ENCODE results near the gene ZNF652.
"Not testable (repeated sequence)": the region's sequence is repeated elsewhere in the genome, so short reads cannot be mapped to it uniquely, and the experiment has no call there.

Gene ZNF652

GRCh38 chr17:49287481-49287880 lies 74.6 kb downstream of the ZNF652 start:
- DNase-seq = no peak
- Histone ChIP-seq H3K36me3 (replicated peaks) (no peaks in the 10 kb centered on the region), H3K27ac (no peak overlapping the region), H3K27me3 (replicated peaks) (no peaks in the 10 kb centered on the region), H3K4me3 (ENCODE audit: low read depth, low read length) (no peak overlapping the region)
- in situ Hi-C loops (cut with HindIII; ENCODE audit: low pct_ligation_motif_present, low sequenced_read_pairs) = no loop called here
- no peak for TF ChIP-seq CTCF (IDR thresholded peaks at IDR 0.05; ENCODE audit: low read depth, low read length, missing control alignments)

- in situ Hi-C loops (cut with HindIII; ENCODE audit: low pct_ligation_motif_present, low sequenced_read_pairs); H3K27me3 ChIP-seq (replicated peaks); H3K36me3 ChIP-seq (replicated peaks); H3K27ac ChIP-seq; H3K4me3 ChIP-seq (ENCODE audit: low read depth, low read length); DNase-seq: not testable (repeated sequence)
These were observed 75.6 kb downstream of the ZNF652 start for GRCh38 chr17:49286261-49286973.

- Histone ChIP-seq H3K27ac (no peak overlapping the region), H3K27me3 (replicated peaks) (no peaks in the 10 kb centered on the region)
These were observed 76.3 kb downstream of the ZNF652 start for GRCh38 chr17:49285716-49286115.

GRCh38 chr17:49280918-49281317 lies 81.1 kb downstream of the ZNF652 start:
- in situ Hi-C loops (cut with HindIII; ENCODE audit: low pct_ligation_motif_present, low sequenced_read_pairs) = no loop called here
- no peak for TF ChIP-seq CTCF (IDR thresholded peaks at IDR 0.05; ENCODE audit: low read depth, low read length, missing control alignments)
- H3K36me3 ChIP-seq (replicated peaks) = no peaks in the 10 kb centered on the region
- no peaks in the 10 kb centered on the region for H3K27me3 ChIP-seq (replicated peaks)
- no peak for DNase-seq
- no peak overlapping the region for H3K27ac ChIP-seq
- H3K4me3 ChIP-seq (ENCODE audit: low read depth, low read length) = no peak overlapping the region

More at GRCh38 chr17:49285716-49286115, 76.3 kb downstream of the ZNF652 start:
- Histone ChIP-seq H3K4me3 (ENCODE audit: low read depth, low read length) (no peak overlapping the region), H3K36me3 (replicated peaks) (no peaks in the 10 kb centered on the region)
- in situ Hi-C loops (cut with HindIII; ENCODE audit: low pct_ligation_motif_present, low sequenced_read_pairs) = no loop called here
- TF ChIP-seq CTCF (IDR thresholded peaks at IDR 0.05; ENCODE audit: low read depth, low read length, missing control alignments) = no peak
- no peak for DNase-seq

GRCh38 chr17:49280061-49280460 lies 82.0 kb downstream of the ZNF652 start:
- Histone ChIP-seq H3K27ac (no peak overlapping the region), H3K27me3 (replicated peaks) (no peaks in the 10 kb centered on the region), H3K4me3 (ENCODE audit: low read depth, low read length) (no peak overlapping the region), H3K36me3 (replicated peaks) (no peaks in the 10 kb centered on the region)
- DNase-seq = no peak
- in situ Hi-C loops (cut with HindIII; ENCODE audit: low pct_ligation_motif_present, low sequenced_read_pairs) = no loop called here
- no peak for TF ChIP-seq CTCF (IDR thresholded peaks at IDR 0.05; ENCODE audit: low read depth, low read length, missing control alignments)

GRCh38 chr17:49279263-49280015 lies 82.6 kb downstream of the ZNF652 start:
- in situ Hi-C loops (cut with HindIII; ENCODE audit: low pct_ligation_motif_present, low sequenced_read_pairs); DNase-seq: not testable (repeated sequence)

More at GRCh38 chr17:49279263-49280015, 82.6 kb downstream of the ZNF652 start:
- H3K27ac ChIP-seq; H3K36me3 ChIP-seq (replicated peaks); H3K27me3 ChIP-seq (replicated peaks); H3K4me3 ChIP-seq (ENCODE audit: low read depth, low read length): not testable (repeated sequence)
